ENCODE results near the gene DPYSL4.
A peak's percentile ranks its signal among the peaks of the same experiment; 100 is the strongest.

DPYSL4 gene

GRCh38 chr10:132230557-132231210 is 43.9 kb downstream of the DPYSL4 start:
- DNase-seq, result no peak

- DNase-seq, result no peak
Observed at GRCh38 chr10:132231656-132232022, 44.9 kb downstream of the DPYSL4 start.

- DNase-seq, result peak; percentile 46
Observed at GRCh38 chr10:132232023-132232951, 45.5 kb downstream of the DPYSL4 start.

GRCh38 chr10:132232981-132233380 is 46.2 kb downstream of the DPYSL4 start:
- DNase-seq, result no peak

- DNase-seq, result no peak
Observed at GRCh38 chr10:132233501-132234085, 46.8 kb downstream of the DPYSL4 start.

GRCh38 chr10:132234860-132235259 is 48.1 kb downstream of the DPYSL4 start:
- DNase-seq, result no peak

- DNase-seq, result no peak
Observed at GRCh38 chr10:132236161-132236560, 49.4 kb downstream of the DPYSL4 start.

GRCh38 chr10:132236881-132237280 is 50.1 kb downstream of the DPYSL4 start:
- DNase-seq, result no peak

GRCh38 chr10:132237396-132237795 is 50.6 kb downstream of the DPYSL4 start:
- DNase-seq, result no peak

GRCh38 chr10:132237871-132238270 is 51.1 kb downstream of the DPYSL4 start:
- no peak for DNase-seq

- DNase-seq, result no peak
Observed at GRCh38 chr10:132238371-132239125, 51.8 kb downstream of the DPYSL4 start.

- DNase-seq, result no peak
Observed at GRCh38 chr10:132239126-132240031, 52.6 kb downstream of the DPYSL4 start.

GRCh38 chr10:132240156-132240555 is 53.4 kb downstream of the DPYSL4 start:
- no peak for DNase-seq

GRCh38 chr10:132240581-132240980 is 53.8 kb downstream of the DPYSL4 start:
- no peak for DNase-seq

GRCh38 chr10:132241086-132241485 is 54.3 kb downstream of the DPYSL4 start:
- no peak for DNase-seq

- DNase-seq, result no peak
Observed at GRCh38 chr10:132241496-132241895, 54.7 kb downstream of the DPYSL4 start.

GRCh38 chr10:132242103-132242840 is 55.5 kb downstream of the DPYSL4 start:
- DNase-seq, result no peak

- DNase-seq, result no peak
Observed at GRCh38 chr10:132243141-132243540, 56.4 kb downstream of the DPYSL4 start.

- DNase-seq, result no peak
Observed at GRCh38 chr10:132243626-132244025, 56.9 kb downstream of the DPYSL4 start.

GRCh38 chr10:132245056-132245455 is 58.3 kb downstream of the DPYSL4 start:
- no peak for DNase-seq

GRCh38 chr10:132246296-132246695 is 59.5 kb downstream of the DPYSL4 start:
- DNase-seq, result no peak

All from CD4-positive, alpha-beta T cell treated with Interleukin-17A for 4 hours (primary cell).